Endothelial cell of umbilical vein (primary cell): ENCODE results near the gene SEMA4D. TPM values are rescaled to one million over a fixed set of nuclear protein-coding genes. Genes with fewer than 3 reads are reported as not detected.
"Not testable (repeated sequence)": the region's sequence is repeated elsewhere in the genome, so short reads cannot be mapped to it uniquely, and the experiment has no call there.

ENCODE experiments used
- BruUV-seq: library from RNA; stranded (reverse); fragments of 400-500 nt; replicated peaks from 2 replicates; lab custom pipeline; 2021; lab: Mats Ljungman, UMichigan
- CTCF ChIA-PET: fragments of 300-600, 350-600 bp; sonication (Branson Sonifier 250); formaldehyde crosslinking; loops from one replicate; lab custom pipeline; 2021; ENCODE audit warnings: antibody characterized with exemption, inconsistent platforms; lab: Charles Lee
- POLR2A ChIA-PET: fragments of 300-600, 350-600 bp; sonication (Branson Sonifier 250); formaldehyde crosslinking; loops from one replicate; lab custom pipeline; 2021; ENCODE audit warnings: antibody characterized with exemption, inconsistent platforms; lab: Charles Lee
- DNase-seq: peaks from one replicate; pipeline ENCODE4 v3.0.0-alpha.2; 2011; ENCODE audit warnings: low read depth, low spot score
- FAIRE-seq: peaks from 2 replicates; lab custom pipeline; 2011; peaks lifted over from hg19 to GRCh38; lab: Jason Lieb, UNC
- H2AFZ ChIP-seq: 2 replicates; pipeline ENCODE4 v1.6.0; 2012; ENCODE audit warnings: low read depth, low read length, control low read depth, inconsistent platforms
- H3K27ac ChIP-seq: 2 replicates; pipeline ENCODE4 v1.5.1; 2011; ENCODE audit warnings: low read depth, mild to moderate bottlenecking, control low read depth, low read length, moderate library complexity; ENCODE audit not compliant: insufficient read depth
- H3K27me3 ChIP-seq, 2 experiments: 2 replicates each; pipeline versions ENCODE4 v1.6.0 to v1.6.1; 2011; ENCODE audit warnings: low read length in 2 of 2, mixed read lengths in 1 of 2; ENCODE audit not compliant: control insufficient read depth in 2 of 2, insufficient read depth in 2 of 2
- H3K36me3 ChIP-seq, 2 experiments: 2 replicates in 1 of 2; 3 replicates in 1 of 2; pipeline ENCODE4 v1.5.1; 2011; ENCODE audit warnings: low read length in 2 of 2, mild to moderate bottlenecking in 1 of 2, moderate library complexity in 1 of 2; ENCODE audit not compliant: control insufficient read depth in 2 of 2, insufficient read depth in 2 of 2; ENCODE audit errors: extremely low read depth in 1 of 2
- H3K4me1 ChIP-seq: 3 replicates; pipeline ENCODE4 v1.5.1; 2011; ENCODE audit warnings: mild to moderate bottlenecking, low read length; ENCODE audit not compliant: control insufficient read depth, insufficient read depth; ENCODE audit errors: extremely low read depth
- H3K4me2 ChIP-seq: 2 replicates; pipeline ENCODE4 v1.6.1; 2011; ENCODE audit warnings: low read length, control low read depth, mixed read lengths; ENCODE audit not compliant: insufficient read depth
- H3K4me3 ChIP-seq, 3 experiments: fragments of 200-600 bp in 1 of 3; sonication (generic), shearing (Covaris generic) in 1 of 3; replicated peaks in 1 of 3; 2 replicates each; pipeline ENCODE4 v1.5.1; 2011 to 2016; ENCODE audit warnings: control low read depth in 3 of 3, low read length in 3 of 3, mild to moderate bottlenecking in 2 of 3, inconsistent platforms in 1 of 3, low read depth in 1 of 3, moderate library complexity in 1 of 3; ENCODE audit not compliant: insufficient read depth in 1 of 3
- H3K79me2 ChIP-seq: 2 replicates; pipeline ENCODE4 v1.6.0; 2012; ENCODE audit warnings: low read length, inconsistent platforms; ENCODE audit not compliant: control insufficient read depth, insufficient read depth
- H3K9ac ChIP-seq: replicated peaks from 2 replicates; pipeline ENCODE3; 2011; ENCODE audit warnings: low read length, control low read depth; ENCODE audit not compliant: insufficient read depth; ENCODE audit errors: extremely low read depth
- H3K9me1 ChIP-seq: replicated peaks from 3 replicates; pipeline ENCODE4 v1.6.0; 2011; ENCODE audit warnings: mild to moderate bottlenecking, low read length; ENCODE audit not compliant: control insufficient read depth, insufficient read depth; ENCODE audit errors: extremely low read depth
- H3K9me3 ChIP-seq: replicated peaks from 2 replicates; pipeline ENCODE4 v1.5.1; 2012; ENCODE audit warnings: low read length, inconsistent platforms; ENCODE audit not compliant: control insufficient read depth, insufficient read depth
- H4K20me1 ChIP-seq: replicated peaks from 2 replicates; pipeline ENCODE3; 2011; ENCODE audit warnings: mild to moderate bottlenecking, low read length; ENCODE audit not compliant: control insufficient read depth, insufficient read depth; ENCODE audit errors: extremely low read depth
- GATA2 ChIP-seq: IDR thresholded peaks from 2 replicates; pipeline ENCODE4 v1.7.0; 2011; ENCODE audit warnings: low read depth, mild to moderate bottlenecking, moderate library complexity, mixed read lengths, low read length; ENCODE audit not compliant: insufficient read length, insufficient read depth
- JUN ChIP-seq: IDR thresholded peaks from 2 replicates; pipeline ENCODE4 v1.6.1; 2011; ENCODE audit warnings: borderline replicate concordance, low read depth; ENCODE audit not compliant: insufficient read length, insufficient read depth
- POLR2A ChIP-seq: IDR thresholded peaks from 2 replicates; pipeline ENCODE4 v1.6.1; 2012; ENCODE audit warnings: low read depth, mild to moderate bottlenecking, control low read depth, low read length
- POLR2AphosphoS5 ChIP-seq: IDR thresholded peaks from 2 replicates; pipeline ENCODE4 v1.6.1; 2012; ENCODE audit warnings: low read depth, mild to moderate bottlenecking, control low read depth, low read length, moderate library complexity; ENCODE audit not compliant: insufficient read depth
- dilution Hi-C: fragments of 300-500 bp; cut with MboI; formaldehyde crosslinking; loops from one replicate; pipeline ENCODE4 v1.15.0; 2019; ENCODE audit warnings: low sequenced_read_pairs; ENCODE audit not compliant: extremely low pct_ligation_motif_present
- intact Hi-C: fragments of 100-400 bp; cut with micrococcal nuclease; formaldehyde crosslinking; loops from one replicate; pipeline ENCODE4 v1.10.0; 2022
- polyA plus RNA-seq, 4 experiments: library from polyadenylated mRNA; depleted of rRNA in 3 of 4; stranded (reverse) in 3 of 4; unstranded in 1 of 4; fragments of >200 nt; gene quantifications; 2 replicates each; pipeline versions ENCODE4 v1.2.1 to v1.2.3, GENCODE V29; 2011 to 2012; ENCODE audit warnings: missing spikeins in 1 of 4
- total RNA-seq: library from RNA; stranded (reverse); gene quantifications from 2 replicates; pipeline ENCODE4 v1.2.3, GENCODE V29; 2021
- TF ChIP-seq, protein P1 (sequence below): IDR thresholded peaks from 2 replicates; pipeline ENCODE4 v1.6.1; 2011; ENCODE audit not compliant: insufficient read depth, insufficient read length

SEMA4D gene
- total and polyA plus RNA-seq, 2 donors (not counting 3 experiments of a cell fraction or from before 2014, with no cell fraction given) = 3.9 to 15.7 TPM

DNA sequence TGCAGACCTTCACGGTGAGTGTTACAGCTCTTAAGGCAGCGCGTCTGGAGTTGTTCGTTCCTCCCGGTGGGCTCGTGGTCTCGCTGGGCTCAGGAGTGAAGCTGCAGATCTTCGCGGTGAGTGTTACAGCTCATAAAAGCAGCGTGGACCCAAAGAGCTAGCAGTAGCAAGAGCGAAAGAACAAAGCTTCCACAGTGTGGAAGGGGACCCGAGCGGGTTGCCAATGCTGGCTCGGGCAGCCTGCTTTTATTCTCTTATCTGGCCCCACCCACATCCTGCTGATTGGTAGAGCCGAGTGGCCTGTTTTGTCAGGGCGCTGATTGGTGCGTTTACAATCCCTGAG is 18.3 kb downstream of the SEMA4D start:
- BruUV-seq, H3K4me2 ChIP-seq, H3K9me3 ChIP-seq, FAIRE-seq, POLR2A ChIA-PET, H3K79me2 ChIP-seq, H3K27me3 ChIP-seq, H3K9ac ChIP-seq, H3K27ac ChIP-seq, H3K4me3 ChIP-seq, H3K36me3 ChIP-seq, dilution Hi-C loops, H4K20me1 ChIP-seq, DNase-seq, H2AFZ ChIP-seq, H3K9me1 ChIP-seq: not testable (repeated sequence)
- intact Hi-C loops = loop anchor here (2.0 to 10.0 kb wide), 3 partner anchors 69 to 295 kb away; no protein-coding TSS in a partner anchor
- peaks cover 25% of the 10 kb centered on the region for H3K4me1 ChIP-seq
- CTCF ChIA-PET = interaction anchor here (0.9 kb wide), 1 partner anchor 13 kb away, joined by 3 read pairs; no protein-coding TSS in a partner anchor

DNA sequence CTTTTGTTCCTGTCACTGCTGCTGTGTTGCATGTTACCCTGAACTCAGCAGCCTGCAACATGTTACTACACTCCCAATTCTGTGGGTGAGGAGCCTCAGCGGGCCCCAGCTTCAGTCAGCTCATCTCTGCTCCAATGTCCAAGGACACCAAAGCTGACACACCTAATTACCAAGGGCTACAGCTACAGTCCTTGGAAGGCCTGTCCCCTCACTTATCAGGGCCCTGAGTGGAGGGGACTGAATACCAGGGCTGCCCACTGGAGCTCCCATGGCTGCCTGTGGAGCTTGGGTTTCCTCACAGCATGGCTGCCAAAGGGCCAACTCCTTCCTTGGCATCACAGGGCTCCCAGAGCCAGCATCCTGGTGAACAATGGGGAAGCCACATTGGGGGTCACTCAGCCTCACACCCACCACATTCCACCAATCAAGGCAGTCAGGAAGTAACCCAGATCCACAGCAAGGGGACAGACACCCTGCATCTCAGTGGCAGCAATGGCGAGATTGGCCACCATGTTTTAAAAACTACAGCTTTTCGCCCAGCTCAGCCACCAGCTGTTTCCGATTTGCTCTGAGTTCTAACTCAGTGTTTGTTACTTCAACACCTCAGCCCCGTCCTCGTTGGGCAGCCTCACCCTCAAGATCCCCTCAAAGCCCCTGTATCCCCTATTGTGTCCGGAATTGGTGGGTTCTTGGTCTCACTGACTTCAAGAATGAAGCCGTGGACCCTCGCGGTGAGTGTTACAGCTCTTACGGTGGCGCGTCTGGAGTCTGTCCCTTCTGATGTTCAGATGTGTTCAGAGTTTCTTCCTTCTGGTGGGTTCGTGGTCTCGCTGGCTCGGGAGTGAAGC is 18.9 kb downstream of the SEMA4D start:
- no peak for DNase-seq
- TF ChIP-seq POLR2A (no peak), JUN (no peak), GATA2 (no peak), POLR2AphosphoS5 (no peak)
- TF ChIP-seq, protein P1, sequence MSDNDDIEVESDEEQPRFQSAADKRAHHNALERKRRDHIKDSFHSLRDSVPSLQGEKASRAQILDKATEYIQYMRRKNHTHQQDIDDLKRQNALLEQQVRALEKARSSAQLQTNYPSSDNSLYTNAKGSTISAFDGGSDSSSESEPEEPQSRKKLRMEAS = no peak
- Histone ChIP-seq H3K4me3 (no peak overlapping the region), H3K4me2 (no peak overlapping the region), H3K9me3 (no peaks in the 10 kb centered on the region), H3K9me1 (no peaks in the 10 kb centered on the region), H2AFZ (no peak overlapping the region), H4K20me1 (no peaks in the 10 kb centered on the region), H3K4me1 (peaks cover 25% of the 10 kb centered on the region), H3K36me3 (no peaks in the 10 kb centered on the region), H3K27me3 (no peaks in the 10 kb centered on the region), H3K27ac (no peak overlapping the region), H3K9ac (no peak overlapping the region), H3K79me2 (peaks cover 3% of the 10 kb centered on the region)
- no TSS peak for BruUV-seq
- intact Hi-C loops (loop anchor here (2.0 to 10.0 kb wide), 3 partner anchors 70 to 294 kb away; no protein-coding TSS in a partner anchor), dilution Hi-C loops (no loop called here)
- ChIA-PET CTCF (interaction anchor here (0.9 kb wide), 1 partner anchor 12 kb away, joined by 3 read pairs; no protein-coding TSS in a partner anchor), POLR2A (no interaction called here)
- no peak for FAIRE-seq
